Nephron (organoid): ENCODE data around the gene PAPLN.
A peak's percentile ranks its signal among the peaks of the same experiment; 100 is the strongest.

Experiments
- H3K27ac Mint-ChIP-seq, 3 experiments: 2 replicates each; pipeline ENCODE4 v1.8.0; 2020; ENCODE audit warnings: mixed read lengths in 3 of 3, mild to moderate bottlenecking in 2 of 3, moderate library complexity in 1 of 3
- H3K27me3 Mint-ChIP-seq: 2 replicates; pipeline ENCODE4 v1.8.0; 2021; ENCODE audit warnings: low read depth, mild to moderate bottlenecking, moderate library complexity, mixed read lengths
- H3K36me3 Mint-ChIP-seq: 2 replicates; pipeline ENCODE4 v1.8.0; 2020; ENCODE audit warnings: low read depth, mixed read lengths
- H3K4me1 Mint-ChIP-seq: 2 replicates; pipeline ENCODE4 v1.8.0; 2020; ENCODE audit warnings: mixed read lengths
- H3K4me3 Mint-ChIP-seq, 3 experiments: 2 replicates each; pipeline ENCODE4 v1.8.0; 2020; ENCODE audit warnings: mild to moderate bottlenecking in 3 of 3, mixed read lengths in 3 of 3, moderate library complexity in 2 of 3
- H3K9me3 Mint-ChIP-seq: 2 replicates; pipeline ENCODE4 v1.8.0; 2020; ENCODE audit warnings: mixed read lengths
- CTCF ChIP-seq, 3 experiments: fragments of 200-600 bp; sonication (generic); IDR thresholded peaks; one replicate each; pipeline ENCODE4 v1.5.0; 2021; ENCODE audit warnings: antibody characterized with exemption in 3 of 3; ENCODE audit not compliant: unreplicated experiment in 3 of 3

Gene PAPLN

GRCh38 chr14:73225496-73225895, 11.8 kb upstream of the PAPLN start:
- Mint-ChIP-seq H3K9me3 (no peaks in the 10 kb centered on the region), H3K27ac (peak overlapping the region; percentile 20 to 77 (median 41)), H3K27me3 (peaks cover 3% of the 10 kb centered on the region), H3K4me1 (peaks cover 29% of the 10 kb centered on the region), H3K4me3 (no peak overlapping the region), H3K36me3 (peaks cover 20% of the 10 kb centered on the region)
- no peak for TF ChIP-seq CTCF (IDR thresholded peaks at IDR 0.05; ENCODE audit: unreplicated experiment in 3 of 3)

DNA sequence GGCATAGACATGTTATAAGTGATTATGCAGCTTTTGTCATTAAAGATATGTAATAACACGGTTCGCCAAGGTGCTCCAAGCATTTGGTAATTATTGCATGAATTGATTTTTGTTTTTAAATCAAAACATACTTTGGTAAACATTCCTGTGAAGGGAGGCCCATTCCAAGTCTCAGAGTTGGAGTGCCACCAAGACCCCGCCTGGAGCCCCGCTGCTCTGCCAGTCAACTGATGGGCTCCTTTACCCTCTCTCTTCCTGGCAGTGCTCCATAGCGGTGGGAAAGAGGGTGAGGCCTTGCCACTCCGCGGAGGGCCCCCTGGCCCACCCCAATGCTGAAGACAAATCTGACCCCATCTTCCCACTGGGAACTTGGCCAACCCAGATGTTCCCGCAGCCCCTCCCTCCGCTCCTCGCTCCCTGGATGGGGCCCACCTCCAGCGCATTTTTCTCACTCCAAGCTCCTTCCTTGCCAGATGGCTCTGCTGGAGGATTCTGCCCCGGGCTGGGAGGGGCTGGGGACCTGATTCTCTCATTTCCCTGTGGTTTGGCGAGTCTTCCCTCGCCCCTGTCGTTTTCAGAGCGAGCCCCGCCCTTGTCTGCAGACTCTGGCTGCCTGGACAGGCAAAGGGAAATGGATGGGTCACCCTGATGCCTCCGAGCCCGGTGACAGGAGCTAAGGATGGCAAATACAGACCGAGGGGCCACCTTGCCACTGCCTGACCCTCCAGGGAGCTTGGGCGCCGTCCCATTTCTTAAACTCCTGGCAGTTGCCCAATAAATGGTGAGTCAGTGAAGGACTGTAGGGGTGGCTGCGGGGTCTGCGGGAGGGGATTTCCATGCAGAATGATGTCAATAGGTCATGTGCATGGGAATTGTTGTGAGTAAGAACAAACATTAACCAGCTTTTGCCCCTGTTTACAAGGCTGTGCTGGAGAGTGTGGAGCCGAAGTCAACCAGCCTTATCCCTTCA, 9.2 kb upstream of the PAPLN start:
- no peaks in the 10 kb centered on the region for H3K27me3 Mint-ChIP-seq
- peaks cover 47% of the 10 kb centered on the region for H3K4me1 Mint-ChIP-seq
- H3K9me3 Mint-ChIP-seq: no peaks in the 10 kb centered on the region
- peaks cover 4% of the 10 kb centered on the region for H3K36me3 Mint-ChIP-seq
- H3K27ac Mint-ChIP-seq: peak overlapping the region; percentile 86 to 99 (median 98)
- TF ChIP-seq CTCF (IDR thresholded peaks at IDR 0.05; ENCODE audit: unreplicated experiment in 3 of 3): no peak
- H3K4me3 Mint-ChIP-seq: peak overlapping the region; percentile 16 to 72 (median 38)

GRCh38 chr14:73230051-73230450, 7.3 kb upstream of the PAPLN start:
- peak overlapping the region in 1 of 3 experiments; percentile 91 for H3K27ac Mint-ChIP-seq

GRCh38 chr14:73231981-73232851, 5.1 kb upstream of the PAPLN start:
- peak overlapping the region; percentile 91 to 98 (median 91) for H3K27ac Mint-ChIP-seq
- peaks cover 34% of the 10 kb centered on the region for H3K27me3 Mint-ChIP-seq
- H3K4me1 Mint-ChIP-seq: peaks cover 71% of the 10 kb centered on the region
- H3K4me3 Mint-ChIP-seq: peak overlapping the region; percentile 8 to 59 (median 25)
- H3K36me3 Mint-ChIP-seq: no peaks in the 10 kb centered on the region
- peak; percentile 32 to 47 (median 40) for TF ChIP-seq CTCF (IDR thresholded peaks at IDR 0.05; ENCODE audit: unreplicated experiment in 3 of 3)
- no peaks in the 10 kb centered on the region for H3K9me3 Mint-ChIP-seq

More at GRCh38 chr14:73230051-73230450, 7.3 kb upstream of the PAPLN start:
- peaks cover 13% of the 10 kb centered on the region for H3K27me3 Mint-ChIP-seq
- H3K4me1 Mint-ChIP-seq: peaks cover 57% of the 10 kb centered on the region
- H3K36me3 Mint-ChIP-seq: no peaks in the 10 kb centered on the region
- H3K4me3 Mint-ChIP-seq: no peak overlapping the region
- no peaks in the 10 kb centered on the region for H3K9me3 Mint-ChIP-seq
- no peak for TF ChIP-seq CTCF (IDR thresholded peaks at IDR 0.05; ENCODE audit: unreplicated experiment in 3 of 3)

GRCh38 chr14:73232984-73233383, 4.3 kb upstream of the PAPLN start:
- Mint-ChIP-seq H3K4me1 (peaks cover 68% of the 10 kb centered on the region), H3K9me3 (no peaks in the 10 kb centered on the region), H3K4me3 (peak overlapping the region in 1 of 3 experiments; percentile 59), H3K27ac (peak overlapping the region; percentile 91 to 97 (median 91)), H3K27me3 (peaks cover 36% of the 10 kb centered on the region), H3K36me3 (no peaks in the 10 kb centered on the region)
- TF ChIP-seq CTCF (IDR thresholded peaks at IDR 0.05; ENCODE audit: unreplicated experiment in 3 of 3): no peak
